Thyroid gland (tissue), 4 donors: Measurements from ENCODE around the gene PNKD. TPM values are rescaled to one million over a fixed set of nuclear protein-coding genes. Genes with fewer than 3 reads are reported as not detected.

Experiments
- DNase-seq, 2 donors: peaks; one replicate each; pipeline ENCODE4 v3.0.0-alpha.2; 2019
- H3K27ac ChIP-seq, 3 donors: fragments of 200-600 bp; sonication (generic); 1 replicate in 2 of 3; 2 replicates in 1 of 3; pipeline ENCODE4 v1.5.1; 2016 to 2019; ENCODE audit warnings: mild to moderate bottlenecking in 1 of 3, moderate library complexity in 1 of 3
- H3K27me3 ChIP-seq: fragments of 200-600 bp; sonication (generic); one replicate; pipeline ENCODE4 v1.5.1; 2019
- H3K36me3 ChIP-seq, 2 donors: fragments of 200-600 bp; sonication (generic); one replicate each; pipeline ENCODE4 v1.5.1; 2016 to 2019
- H3K4me1 ChIP-seq, 2 donors: fragments of 200-600 bp; sonication (generic); one replicate each; pipeline ENCODE4 v1.5.1; 2017 to 2019
- H3K4me3 ChIP-seq, 3 donors: fragments of 200-600 bp; sonication (generic); replicated peaks in 1 of 3; 1 replicate in 2 of 3; 2 replicates in 1 of 3; pipeline ENCODE4 v1.5.1; 2016; ENCODE audit warnings: mild to moderate bottlenecking in 1 of 3
- H3K9me3 ChIP-seq: fragments of 200-600 bp; sonication (generic); one replicate; pipeline ENCODE4 v1.5.1; 2017
- CTCF ChIP-seq, 6 experiments: fragments of 200-600 bp in 3 of 6; fragments of 450-650 bp in 3 of 6; sonication (generic) in 3 of 6; IDR thresholded peaks; one replicate each; pipeline ENCODE4 v1.5.1; 2016 to 2019; ENCODE audit warnings: antibody characterized with exemption in 6 of 6, mild to moderate bottlenecking in 2 of 6, inconsistent platforms in 1 of 6, moderate library complexity in 1 of 6
- POLR2A ChIP-seq, 2 donors: fragments of 450-650 bp; IDR thresholded peaks; one replicate each; pipeline ENCODE4 v1.6.1; 2017; ENCODE audit warnings: antibody characterized with exemption in 2 of 2, mild to moderate bottlenecking in 2 of 2, moderate library complexity in 1 of 2
- WGBS, 2 donors: methylation state at CpG; one replicate each; pipeline ENCODE4 v1.1.5; 2017; 5-methylcytosine and 5-hydroxymethylcytosine counted together
- intact Hi-C: fragments of 100-400 bp; cut with DNase I; formaldehyde crosslinking; loops from one replicate; pipeline ENCODE4 v1.15.1; 2023
- total RNA-seq, 4 donors: library from RNA; depleted of rRNA; stranded (reverse); fragments of >200 nt; gene quantifications; one replicate each; pipeline ENCODE4 v1.2.3, GENCODE V29; 2016

PNKD gene
- total RNA-seq, 4 donors from 2014 or later = 57.0 to 110 (median 81.8) TPM

GRCh38 chr2:218295029-218295428 is 24.7 kb downstream of the PNKD start:
- intact Hi-C loops = no loop called here
- no peaks in the 10 kb centered on the region for H3K36me3 ChIP-seq
- no peak overlapping the region for H3K4me3 ChIP-seq
- DNase-seq = peak in 1 of 2 donors; percentile 24
- WGBS, 2 donors = 28 to 37% methylated on average over 7 of the region's 7 CpGs
- H3K27me3 ChIP-seq = no peaks in the 10 kb centered on the region
- H3K9me3 ChIP-seq = no peaks in the 10 kb centered on the region
- H3K27ac ChIP-seq = peak overlapping the region; percentile 90 to 98 (median 97)
- peaks cover 72 to 80% of the 10 kb centered on the region in 2 donors for H3K4me1 ChIP-seq
- TF ChIP-seq CTCF (IDR thresholded peaks at IDR 0.05) = no peak
- TF ChIP-seq POLR2A (IDR thresholded peaks at IDR 0.05) = peak in 1 of 2 donors; percentile 43

- Histone ChIP-seq H3K4me3 (no peak overlapping the region), H3K9me3 (no peaks in the 10 kb centered on the region), H3K36me3 (no peaks in the 10 kb centered on the region), H3K27me3 (no peaks in the 10 kb centered on the region), H3K4me1 (peaks cover 60 to 70% of the 10 kb centered on the region in 2 donors), H3K27ac (peak overlapping the region; percentile 90 to 98 (median 97))
- DNase-seq = peak; percentile 73 to 75
- intact Hi-C loops = no loop called here
- WGBS, 2 donors = 49 to 68% methylated on average over 1 of the region's 1 CpG
- TF ChIP-seq CTCF (IDR thresholded peaks at IDR 0.05) = no peak
- TF ChIP-seq POLR2A (IDR thresholded peaks at IDR 0.05) = peak in 1 of 2 donors; percentile 37
Observed at GRCh38 chr2:218296200-218296599, 25.9 kb downstream of the PNKD start.

- H3K27ac ChIP-seq = peak overlapping the region; percentile 90 to 98 (median 97)
- H3K36me3 ChIP-seq = no peaks in the 10 kb centered on the region
- H3K27me3 ChIP-seq = no peaks in the 10 kb centered on the region
- 82 to 92% methylated on average over 3 to 7 of the region's 7 CpGs for WGBS, 2 donors
- TF ChIP-seq CTCF (IDR thresholded peaks at IDR 0.05) (no peak), POLR2A (IDR thresholded peaks at IDR 0.05) (no peak)
- H3K4me3 ChIP-seq = no peak overlapping the region
- intact Hi-C loops = no loop called here
- H3K4me1 ChIP-seq = peaks cover 56 to 71% of the 10 kb centered on the region in 2 donors
- no peak for DNase-seq
- no peaks in the 10 kb centered on the region for H3K9me3 ChIP-seq
Observed at GRCh38 chr2:218296847-218297246, 26.5 kb downstream of the PNKD start.

- no peak for TF ChIP-seq POLR2A (IDR thresholded peaks at IDR 0.05)
- no peak for TF ChIP-seq CTCF (IDR thresholded peaks at IDR 0.05)
- intact Hi-C loops = no loop called here
- WGBS, 2 donors = 60 to 64% methylated on average over 6 of the region's 6 CpGs
- peaks cover 48 to 61% of the 10 kb centered on the region in 2 donors for H3K4me1 ChIP-seq
- H3K27me3 ChIP-seq = no peaks in the 10 kb centered on the region
- no peak overlapping the region for H3K4me3 ChIP-seq
- H3K36me3 ChIP-seq = no peaks in the 10 kb centered on the region
- H3K9me3 ChIP-seq = no peaks in the 10 kb centered on the region
- DNase-seq = no peak
- peak overlapping the region; percentile 90 to 98 (median 97) for H3K27ac ChIP-seq
Observed at GRCh38 chr2:218298314-218298875, 28.1 kb downstream of the PNKD start.

- Histone ChIP-seq H3K4me3 (no peak overlapping the region), H3K9me3 (no peaks in the 10 kb centered on the region), H3K4me1 (peaks cover 36 to 45% of the 10 kb centered on the region in 2 donors), H3K27ac (no peak overlapping the region), H3K27me3 (no peaks in the 10 kb centered on the region), H3K36me3 (no peaks in the 10 kb centered on the region)
- WGBS, 2 donors = 83 to 93% methylated on average over 4 of the region's 4 CpGs
- TF ChIP-seq POLR2A (IDR thresholded peaks at IDR 0.05) = no peak
- TF ChIP-seq CTCF (IDR thresholded peaks at IDR 0.05) = no peak
- intact Hi-C loops = loop anchor here (5.0 kb wide), 1 partner anchor 92 kb away; no protein-coding TSS in a partner anchor
- no peak for DNase-seq
Observed at GRCh38 chr2:218300141-218300540, 29.8 kb downstream of the PNKD start.
